IMR-90 (cell line): Measurements from ENCODE around the gene LRCH3. TPM values are rescaled to one million over a fixed set of nuclear protein-coding genes. Genes with fewer than 3 reads are reported as not detected.
A peak's percentile ranks its signal among the peaks of the same experiment; 100 is the strongest.

Experiments used
- ATAC-seq: fragments of 200-7000 bp; cut with Tn5 transposase; 2 replicates; pipeline ENCODE4 v1.9.1; 2020; ENCODE audit warnings: low read depth, mild to moderate bottlenecking, moderate library complexity
- BruUV-seq: library from RNA; stranded (reverse); fragments of 400-500 nt; replicated peaks from 2 replicates; lab custom pipeline; 2021; lab: Mats Ljungman, UMichigan
- CTCF ChIA-PET: fragments of 300-600 bp; formaldehyde crosslinking; extraction: SDS; loops from one replicate; lab custom pipeline; 2021; ENCODE audit warnings: antibody characterized with exemption; lab: Yijun Ruan, JAX
- POLR2A ChIA-PET: fragments of 300-600 bp; sonication (Branson Sonifier 250); formaldehyde crosslinking; loops from one replicate; lab custom pipeline; 2022; ENCODE audit warnings: antibody characterized with exemption; ENCODE audit not compliant: unreplicated experiment; lab: Charles Lee
- DNase-seq: peaks from one replicate; pipeline ENCODE4 v3.0.0; 2013
- H2AFZ ChIP-seq: replicated peaks from 2 replicates; pipeline ENCODE3; 2013; ENCODE audit warnings: low read length, mild to moderate bottlenecking; ENCODE audit not compliant: poor library complexity
- H2AK5ac ChIP-seq: 2 replicates; pipeline ENCODE4 v1.6.1; 2013; ENCODE audit warnings: low read depth, low read length, inconsistent platforms
- H2AK9ac ChIP-seq: replicated peaks from 2 replicates; pipeline ENCODE3; 2013; ENCODE audit warnings: mild to moderate bottlenecking, low read depth, low read length, moderate library complexity; ENCODE audit not compliant: poor library complexity
- H2BK120ac ChIP-seq: 2 replicates; pipeline ENCODE4 v1.6.1; 2013; ENCODE audit warnings: low read depth, low read length, inconsistent platforms
- H2BK15ac ChIP-seq: 3 replicates; pipeline ENCODE4 v1.6.1; 2013; ENCODE audit warnings: low read depth, low read length, inconsistent platforms
- H2BK20ac ChIP-seq: 2 replicates; pipeline ENCODE4 v1.6.1; 2013; ENCODE audit warnings: low read depth, mild to moderate bottlenecking, inconsistent platforms, low read length, moderate library complexity
- H2BK5ac ChIP-seq: 2 replicates; pipeline ENCODE4 v1.6.1; 2013; ENCODE audit warnings: mild to moderate bottlenecking, low read depth, low read length, inconsistent platforms; ENCODE audit not compliant: poor library complexity, severe bottlenecking
- H3K14ac ChIP-seq: replicated peaks from 2 replicates; pipeline ENCODE4 v1.6.1; 2013; ENCODE audit warnings: low read depth, low read length, inconsistent platforms
- H3K18ac ChIP-seq: 2 replicates; pipeline ENCODE4 v1.6.1; 2013; ENCODE audit warnings: low read depth, low read length, control low read depth
- H3K23ac ChIP-seq: 2 replicates; pipeline ENCODE4 v1.6.1; 2013; ENCODE audit warnings: low read depth, low read length, inconsistent platforms
- H3K27ac ChIP-seq: 2 replicates; pipeline ENCODE4 v1.5.1; 2013; ENCODE audit warnings: mild to moderate bottlenecking, control low read depth, low read length; ENCODE audit not compliant: insufficient read depth
- H3K27me3 ChIP-seq: 2 replicates; pipeline ENCODE4 v1.6.1; 2013; ENCODE audit warnings: low read length; ENCODE audit not compliant: control insufficient read depth, insufficient read depth
- H3K36me3 ChIP-seq: 2 replicates; pipeline ENCODE4 v1.6.1; 2013; ENCODE audit warnings: low read length, mixed read lengths; ENCODE audit not compliant: control insufficient read depth, insufficient read depth
- H3K4ac ChIP-seq: 2 replicates; pipeline ENCODE4 v1.6.1; 2013; ENCODE audit warnings: low read depth, low read length, inconsistent platforms
- H3K4me1 ChIP-seq: 2 replicates; pipeline ENCODE4 v1.6.1; 2013; ENCODE audit warnings: low read length, mixed read lengths; ENCODE audit not compliant: control insufficient read depth, insufficient read depth
- H3K4me2 ChIP-seq: 2 replicates; pipeline ENCODE4 v1.6.1; 2013; ENCODE audit warnings: low read depth, mild to moderate bottlenecking, control low read depth, low read length, moderate library complexity
- H3K4me3 ChIP-seq: 2 replicates; pipeline ENCODE4 v1.5.1; 2013; ENCODE audit warnings: low read depth, mild to moderate bottlenecking, control low read depth, low read length, moderate library complexity; ENCODE audit not compliant: insufficient read depth
- H3K56ac ChIP-seq: 2 replicates; pipeline ENCODE4 v1.6.1; 2013; ENCODE audit warnings: low read length, inconsistent platforms; ENCODE audit not compliant: insufficient read depth; ENCODE audit errors: extremely low read depth
- H3K79me1 ChIP-seq, 2 experiments: 2 replicates each; pipeline ENCODE4 v1.6.1; 2013; ENCODE audit warnings: low read length in 2 of 2, inconsistent platforms in 1 of 2, low read depth in 1 of 2
- H3K9ac ChIP-seq: 2 replicates; pipeline ENCODE4 v1.6.1; 2013; ENCODE audit warnings: low read depth, low read length, control low read depth
- H3K9me1 ChIP-seq: 2 replicates; pipeline ENCODE4 v1.6.1; 2013; ENCODE audit warnings: low read length, inconsistent platforms; ENCODE audit not compliant: insufficient read depth
- H3K9me3 ChIP-seq: 2 replicates; pipeline ENCODE4 v1.6.1; 2013; ENCODE audit warnings: low read length; ENCODE audit not compliant: control insufficient read depth, insufficient read depth
- H4K20me1 ChIP-seq: 2 replicates; pipeline ENCODE4 v1.6.1; 2013; ENCODE audit warnings: low read length, inconsistent platforms; ENCODE audit not compliant: insufficient read depth
- H4K5ac ChIP-seq: 2 replicates; pipeline ENCODE4 v1.6.1; 2013; ENCODE audit warnings: mild to moderate bottlenecking, low read depth, low read length, control low read depth
- H4K8ac ChIP-seq, 2 experiments: 2 replicates each; pipeline ENCODE4 v1.6.1; 2013; ENCODE audit warnings: low read depth in 2 of 2, low read length in 2 of 2, control low read depth in 1 of 2, inconsistent platforms in 1 of 2
- H4K91ac ChIP-seq: 2 replicates; pipeline ENCODE4 v1.6.1; 2013; ENCODE audit warnings: low read depth, low read length, inconsistent platforms; ENCODE audit not compliant: insufficient read depth
- BHLHE40 ChIP-seq: fragments of 150-350 bp; IDR thresholded peaks from 2 replicates; pipeline ENCODE4 v1.6.1; 2016; ENCODE audit warnings: mild to moderate bottlenecking, low read depth, low read length
- CEBPB ChIP-seq: IDR thresholded peaks from 2 replicates; pipeline ENCODE4 v1.6.1; 2012; ENCODE audit warnings: low read depth, low read length, improper control_type of control experiment
- CHD1 ChIP-seq: IDR thresholded peaks from 2 replicates; pipeline ENCODE4 v1.6.1; 2012; ENCODE audit warnings: low read depth, low read length, improper control_type of control experiment
- CTCF ChIP-seq: conservative IDR thresholded peaks from 2 replicates; pipeline ENCODE4 v1.5.1; 2012; ENCODE audit warnings: mild to moderate bottlenecking, low read depth, low read length, improper control_type of control experiment
- ELK1 ChIP-seq: fragments of 150-350 bp; IDR thresholded peaks from 2 replicates; pipeline ENCODE4 v1.6.1; 2016; ENCODE audit warnings: low read depth, mild to moderate bottlenecking, low read length, moderate library complexity, borderline replicate concordance
- MAFK ChIP-seq: IDR thresholded peaks from 2 replicates; pipeline ENCODE4 v1.6.1; 2012; ENCODE audit warnings: low read depth, low read length, improper control_type of control experiment
- MAZ ChIP-seq: IDR thresholded peaks from 2 replicates; pipeline ENCODE4 v1.6.1; 2012; ENCODE audit warnings: low read depth, mild to moderate bottlenecking, low read length, improper control_type of control experiment, moderate library complexity, borderline replicate concordance
- NFE2L2 ChIP-seq: fragments of 150-350 bp; IDR thresholded peaks from 2 replicates; pipeline ENCODE4 v1.6.1; 2016; ENCODE audit warnings: low read depth, mild to moderate bottlenecking, low read length
- RAD21 ChIP-seq: IDR thresholded peaks from 2 replicates; pipeline ENCODE4 v1.6.1; 2012; ENCODE audit warnings: low read length, improper control_type of control experiment
- SMC3 ChIP-seq: fragments of 150-350 bp; IDR thresholded peaks from 2 replicates; pipeline ENCODE4 v1.6.1; 2016; ENCODE audit warnings: low read depth, mild to moderate bottlenecking, antibody characterized with exemption, low read length, moderate library complexity
- USF2 ChIP-seq: fragments of 150-350 bp; IDR thresholded peaks from 2 replicates; pipeline ENCODE4 v1.6.1; 2017; ENCODE audit warnings: mild to moderate bottlenecking, antibody characterized with exemption, low read length, low read depth
- WGBS, 2 experiments: methylation state at CpG; one replicate each; pipeline versions ENCODE4 v1.1.5 to v1.1.7; 2013; ENCODE audit warnings: missing lambda C conversion rate in 2 of 2; ENCODE audit not compliant: insufficient read length in 1 of 2; ENCODE audit errors: extremely low coverage in 2 of 2; 5-methylcytosine and 5-hydroxymethylcytosine counted together
- dilution Hi-C: fragments of 300-500 bp; cut with HindIII; formaldehyde crosslinking; loops from one replicate; pipeline ENCODE4 v1.14.3; 2018; ENCODE audit warnings: low sequenced_read_pairs; ENCODE audit not compliant: unreplicated experiment
- in situ Hi-C: fragments of 300-500 bp; cut with MboI; formaldehyde crosslinking; loops from 3 replicates; pipeline ENCODE4 v1.14.3; 2019; ENCODE audit warnings: low sequenced_read_pairs, inconsistent platforms, mixed read lengths
- intact Hi-C: fragments of 100-400 bp; cut with micrococcal nuclease; formaldehyde crosslinking; loops from 2 replicates; pipeline ENCODE4 v1.10.0; 2022
- polyA plus RNA-seq, 3 experiments: library from polyadenylated mRNA; depleted of rRNA; stranded (reverse); fragments of >200 nt; gene quantifications; 2 replicates each; pipeline ENCODE4 v1.2.3, GENCODE V29; 2012; ENCODE audit warnings: low replicate concordance in 1 of 3
- total RNA-seq: library from RNA; depleted of rRNA; stranded (reverse); fragments of >200 nt; gene quantifications from 2 replicates; pipeline ENCODE4 v1.2.3, GENCODE V29; 2012

LRCH3 gene
- total and polyA plus RNA-seq, 2 of the 4 experiments (the other 2 are of a cell fraction), result 28.5 to 40.5 TPM

- peaks cover 11 to 40% of the 10 kb centered on the region in 2 experiments; a peak in 3 of 4 replicates for H3K79me1 ChIP-seq
- no peak overlapping the region for H3K23ac ChIP-seq
- in situ Hi-C loops (no loop called here), dilution Hi-C loops (no loop called here), intact Hi-C loops (no loop called here)
- peaks cover 6% of the 10 kb centered on the region for H3K36me3 ChIP-seq
- ChIA-PET CTCF (no interaction called here), POLR2A (no interaction called here)
- no peak overlapping the region for H3K9ac ChIP-seq
- no peaks in the 10 kb centered on the region for H3K9me3 ChIP-seq
- H2AFZ ChIP-seq, result no peak overlapping the region
- no peak overlapping the region for H2AK5ac ChIP-seq
- no peak overlapping the region for H2BK15ac ChIP-seq
- no peak overlapping the region for H2BK20ac ChIP-seq
- H3K14ac ChIP-seq, result no peak overlapping the region
- DNase-seq (no peak), ATAC-seq (peak; percentile 40; the same call in 1 of the 2 replicates)
- H2AK9ac ChIP-seq, result no peak overlapping the region
- WGBS, 2 experiments, result no CpG with 5 or more reads among the region's 3 CpGs
- no peak overlapping the region for H3K56ac ChIP-seq
- H3K27ac ChIP-seq, result no peak overlapping the region
- H4K91ac ChIP-seq, result no peak overlapping the region
- H3K9me1 ChIP-seq, result peaks cover 6% of the 10 kb centered on the region; the same call in 1 of the 2 replicates
- BruUV-seq, result no TSS peak
- H4K8ac ChIP-seq, result no peak overlapping the region
- H4K20me1 ChIP-seq, result peaks cover 44% of the 10 kb centered on the region
- no peak overlapping the region for H2BK5ac ChIP-seq
- H3K4me2 ChIP-seq, result no peak overlapping the region
- no peak overlapping the region for H4K5ac ChIP-seq
- no peak overlapping the region for H2BK120ac ChIP-seq
- TF ChIP-seq NFE2L2 (no peak), CTCF (no peak), ELK1 (no peak), BHLHE40 (no peak), RAD21 (no peak), MAZ (no peak), CEBPB (no peak), MAFK (no peak), SMC3 (no peak), USF2 (no peak), CHD1 (no peak)
- H3K27me3 ChIP-seq, result no peaks in the 10 kb centered on the region
- H3K4ac ChIP-seq, result no peak overlapping the region
- no peak overlapping the region for H3K4me3 ChIP-seq
- no peak overlapping the region for H3K18ac ChIP-seq
- peaks cover 4% of the 10 kb centered on the region for H3K4me1 ChIP-seq
These were observed 34.4 kb upstream of the LRCH3 start for GRCh38 chr3:197756704-197757103.
